GM19328 (cell line): ENCODE data around the gene LIN37.
"Not testable (repeated sequence)": the region's sequence is repeated elsewhere in the genome, so short reads cannot be mapped to it uniquely, and the experiment has no call there.

ENCODE experiments used
- ATAC-seq: cut with Tn5 transposase; IDR thresholded peaks from one replicate; pipeline ENCODE4 v1.9.1; 2021; ENCODE audit warnings: mild to moderate bottlenecking, moderate library complexity; ENCODE audit not compliant: unreplicated experiment

The LIN37 gene

GRCh38 chr19:35787227-35787799 is 38.9 kb downstream of the LIN37 start:
- no peak for ATAC-seq

GRCh38 chr19:35788205-35788960 is 40.0 kb downstream of the LIN37 start:
- no peak for ATAC-seq

- ATAC-seq, result no peak
Observed at GRCh38 chr19:35789195-35789977, 41.0 kb downstream of the LIN37 start.

- no peak for ATAC-seq
Observed at GRCh38 chr19:35789978-35790944, 41.9 kb downstream of the LIN37 start.

GRCh38 chr19:35790981-35791813 is 42.8 kb downstream of the LIN37 start:
- no peak for ATAC-seq

- no peak for ATAC-seq
Observed at GRCh38 chr19:35791814-35792279, 43.5 kb downstream of the LIN37 start.

- no peak for ATAC-seq
Observed at GRCh38 chr19:35792312-35792711, 43.9 kb downstream of the LIN37 start.

- no peak for ATAC-seq
Observed at GRCh38 chr19:35792888-35793287, 44.5 kb downstream of the LIN37 start.

- ATAC-seq, result no peak
Observed at GRCh38 chr19:35793381-35794165, 45.2 kb downstream of the LIN37 start.

GRCh38 chr19:35795564-35795963 is 47.2 kb downstream of the LIN37 start:
- ATAC-seq, result not testable (repeated sequence)

- no peak for ATAC-seq
Observed at GRCh38 chr19:35796645-35797542, 48.5 kb downstream of the LIN37 start.

GRCh38 chr19:35797663-35798062 is 49.3 kb downstream of the LIN37 start:
- ATAC-seq, result no peak

GRCh38 chr19:35801828-35802227 is 53.5 kb downstream of the LIN37 start:
- no peak for ATAC-seq
